ENCODE measurements around the gene BBS1.
A peak's percentile ranks its signal among the peaks of the same experiment; 100 is the strongest.

BBS1 gene

GRCh38 chr11:66466225-66467033 lies 44.0 kb upstream of the BBS1 start, which contains the start of gene PELI3 (continued):
- no peak for TF ChIP-seq BCL6B (tag by site-specific recombination; IDR thresholded peaks at IDR 0.05)
- TF ChIP-seq ZFHX2 (tag by site-specific recombination; conservative IDR thresholded peaks at IDR 0.05), result peak; percentile 79
- TF ChIP-seq ZBTB6 (tag by site-specific recombination; IDR thresholded peaks at IDR 0.05), result no peak
- no peak for TF ChIP-seq ZNF416 (tag by site-specific recombination; IDR thresholded peaks at IDR 0.05)
- TF ChIP-seq ZNF174 (tag by site-specific recombination; IDR thresholded peaks at IDR 0.05), result no peak
- TF ChIP-seq GFI1B (tag by site-specific recombination; IDR thresholded peaks at IDR 0.05), result no peak
- no peak for TF ChIP-seq GLI2 (tag by site-specific recombination; IDR thresholded peaks at IDR 0.05; ENCODE audit: borderline replicate concordance, low read depth)
- peak; percentile 61; the same call in 1 of the 2 replicates for TF ChIP-seq KLF8 (tag by site-specific recombination; IDR thresholded peaks at IDR 0.05)
- no peak for TF ChIP-seq BCL11A (tag by site-specific recombination; IDR thresholded peaks at IDR 0.05; ENCODE audit: low read depth)
- TF ChIP-seq SP3 (tag by site-specific recombination; IDR thresholded peaks at IDR 0.05), result peak; percentile 92
- TF ChIP-seq ZNF548 (tag by site-specific recombination; IDR thresholded peaks at IDR 0.05), result no peak
- peak; percentile 100 for TF ChIP-seq ZXDB (tag by site-specific recombination; IDR thresholded peaks at IDR 0.05)
- TF ChIP-seq TSHZ1 (tag by site-specific recombination; IDR thresholded peaks at IDR 0.05; ENCODE audit: borderline replicate concordance), result no peak
- no peak for TF ChIP-seq CTCF (tag by site-specific recombination; IDR thresholded peaks at IDR 0.05)
- TF ChIP-seq ZNF658 (tag by site-specific recombination; IDR thresholded peaks at IDR 0.05), result no peak
- no peak for TF ChIP-seq ZNF19 (tag by site-specific recombination; IDR thresholded peaks at IDR 0.05; ENCODE audit: low read depth)
- TF ChIP-seq HIC1 (tag by site-specific recombination; IDR thresholded peaks at IDR 0.05), result no peak
- no peak for TF ChIP-seq ZNF707 (tag by site-specific recombination; IDR thresholded peaks at IDR 0.05)
- TF ChIP-seq PBX3 (CRISPR knock-in tag; IDR thresholded peaks at IDR 0.05), result no peak
- TF ChIP-seq PRDM1 (tag by site-specific recombination; IDR thresholded peaks at IDR 0.05), result no peak
- TF ChIP-seq SETDB1 (IDR thresholded peaks at IDR 0.05; ENCODE audit: insufficient read length, low read length), result no peak
- no peak for TF ChIP-seq ZNF202 (tag by site-specific recombination; IDR thresholded peaks at IDR 0.05; ENCODE audit: borderline replicate concordance)
- no peak for TF ChIP-seq ZNF112 (tag by site-specific recombination; IDR thresholded peaks at IDR 0.05)
- TF ChIP-seq ZNF404 (tag by site-specific recombination; IDR thresholded peaks at IDR 0.05), result no peak
- no peak for TF ChIP-seq ZNF274 (IDR thresholded peaks at IDR 0.05; ENCODE audit: low read length)
- TF ChIP-seq ZNF274 (tag by site-specific recombination; IDR thresholded peaks at IDR 0.05; ENCODE audit: borderline replicate concordance), result no peak
- TF ChIP-seq KLF9 (tag by site-specific recombination; IDR thresholded peaks at IDR 0.05; ENCODE audit: low read depth), result peak; percentile 81

Measured in HEK293 (cell line).